Measurements from ENCODE around the gene APBB2.
A peak's percentile ranks its signal among the peaks of the same experiment; 100 is the strongest.

Gene APBB2

GRCh38 chr4:40971338-40971737, 243.0 kb downstream of the APBB2 start:
- no peak for TF ChIP-seq CTCF (IDR thresholded peaks at IDR 0.05; ENCODE audit: low read depth, low read length)

GRCh38 chr4:40969501-40969900, 244.8 kb downstream of the APBB2 start:
- DNase-seq (ENCODE audit: low read depth in 2 of 2): no peak
- H3K4me3 ChIP-seq (replicated peaks in 1 of 2; ENCODE audit: low read depth in 2 of 2, low read length in 2 of 2): no peak overlapping the region
- no peak for TF ChIP-seq CTCF (IDR thresholded peaks at IDR 0.05; ENCODE audit: low read depth, low read length)

More at GRCh38 chr4:40971338-40971737, 243.0 kb downstream of the APBB2 start:
- no peak overlapping the region for H3K4me3 ChIP-seq (replicated peaks in 1 of 2; ENCODE audit: low read depth in 2 of 2, low read length in 2 of 2)
- no peak for DNase-seq (ENCODE audit: low read depth in 2 of 2)

- no peak overlapping the region for H3K4me3 ChIP-seq (replicated peaks in 1 of 2; ENCODE audit: low read depth in 2 of 2, low read length in 2 of 2)
- no peak for DNase-seq (ENCODE audit: low read depth in 2 of 2)
- TF ChIP-seq CTCF (IDR thresholded peaks at IDR 0.05; ENCODE audit: low read depth, low read length): no peak
These were observed 246.8 kb downstream of the APBB2 start for GRCh38 chr4:40967550-40967949.

GRCh38 chr4:40966091-40966490, 248.3 kb downstream of the APBB2 start:
- DNase-seq (ENCODE audit: low read depth in 2 of 2): no peak
- H3K4me3 ChIP-seq (replicated peaks in 1 of 2; ENCODE audit: low read depth in 2 of 2, low read length in 2 of 2): no peak overlapping the region
- TF ChIP-seq CTCF (IDR thresholded peaks at IDR 0.05; ENCODE audit: low read depth, low read length): no peak

- DNase-seq (ENCODE audit: low read depth in 2 of 2): peak; percentile 42 to 48
These were observed 250.4 kb downstream of the APBB2 start for GRCh38 chr4:40963897-40964478.

GRCh38 chr4:40962551-40963180, 251.7 kb downstream of the APBB2 start:
- no peak overlapping the region for H3K4me3 ChIP-seq (replicated peaks in 1 of 2; ENCODE audit: low read depth in 2 of 2, low read length in 2 of 2)
- TF ChIP-seq CTCF (IDR thresholded peaks at IDR 0.05; ENCODE audit: low read depth, low read length): no peak
- peak in 1 of 2 donors; percentile 95 for DNase-seq (ENCODE audit: low read depth in 2 of 2)

More at GRCh38 chr4:40963897-40964478, 250.4 kb downstream of the APBB2 start:
- no peak overlapping the region for H3K4me3 ChIP-seq (replicated peaks in 1 of 2; ENCODE audit: low read depth in 2 of 2, low read length in 2 of 2)
- TF ChIP-seq CTCF (IDR thresholded peaks at IDR 0.05; ENCODE audit: low read depth, low read length): no peak
